Uterus (tissue), 4 donors: ENCODE data around the gene FAN1. TPM values are rescaled to one million over a fixed set of nuclear protein-coding genes. Genes with fewer than 3 reads are reported as not detected.

Experiments
- DNase-seq, 2 donors: peaks; one replicate each; pipeline ENCODE4 v3.0.0-alpha.2; 2019 to 2020
- H3K27ac ChIP-seq, 2 donors: fragments of 200-600 bp; sonication (generic); 1 replicate in 1 of 2; 2 replicates in 1 of 2; pipeline ENCODE4 v1.5.1; 2016 to 2018
- H3K27me3 ChIP-seq, 2 donors: fragments of 200-600 bp; sonication (generic); one replicate each; pipeline ENCODE4 v1.5.1; 2018 to 2019; ENCODE audit warnings: control low read depth in 1 of 2
- H3K36me3 ChIP-seq, 2 donors: fragments of 200-600 bp; sonication (generic); one replicate each; pipeline ENCODE4 v1.5.1; 2019; ENCODE audit warnings: control low read depth in 1 of 2
- H3K4me1 ChIP-seq, 2 donors: fragments of 200-600 bp; sonication (generic); one replicate each; pipeline ENCODE4 v1.5.1; 2018 to 2019; ENCODE audit warnings: control low read depth in 1 of 2
- H3K4me3 ChIP-seq, 2 donors: fragments of 200-600 bp; sonication (generic); 1 replicate in 1 of 2; 2 replicates in 1 of 2; pipeline ENCODE4 v1.5.1; 2018 to 2019; ENCODE audit warnings: mild to moderate bottlenecking in 1 of 2
- H3K9me3 ChIP-seq, 2 donors: fragments of 200-600 bp; sonication (generic); one replicate each; pipeline ENCODE4 v1.5.1; 2019; ENCODE audit warnings: control low read depth in 1 of 2
- CTCF ChIP-seq, 4 experiments: fragments of 200-600 bp in 2 of 4; fragments of 450-650 bp in 2 of 4; sonication (generic) in 2 of 4; IDR thresholded peaks; one replicate each; pipeline ENCODE4 v1.5.1; 2016 to 2019; ENCODE audit warnings: antibody characterized with exemption in 4 of 4, mild to moderate bottlenecking in 2 of 4, moderate library complexity in 1 of 4
- POLR2A ChIP-seq, 2 donors: fragments of 450-650 bp; IDR thresholded peaks; one replicate each; pipeline ENCODE4 v1.6.1; 2016; ENCODE audit warnings: antibody characterized with exemption in 2 of 2, mild to moderate bottlenecking in 1 of 2, moderate library complexity in 1 of 2
- intact Hi-C: fragments of 100-400 bp; cut with DNase I; formaldehyde crosslinking; loops from one replicate; pipeline ENCODE4 v1.15.1; 2023; ENCODE audit warnings: low total_unique reads
- small RNA-seq: library from RNA; depleted of rRNA; stranded (forward); fragments of <200 nt; gene quantifications from one replicate; pipeline ENCODE3, GENCODE V24; 2016
- total RNA-seq, 4 donors: library from RNA; depleted of rRNA in 3 of 4; stranded (reverse); fragments of >200 nt in 3 of 4; gene quantifications; one replicate each; pipeline versions ENCODE4 v1.1.0 to v1.2.4, GENCODE V29; 2014 to 2023
- donor health status: DM: yes; HTN: yes; CAD: no.

Gene FAN1
- total RNA-seq, 4 donors from 2014 or later: 9.4 to 38.3 (median 19.2) TPM

- H3K27ac ChIP-seq: no peak overlapping the region
- H3K27me3 ChIP-seq: no peaks in the 10 kb centered on the region
- TF ChIP-seq CTCF (IDR thresholded peaks at IDR 0.05) (no peak), POLR2A (IDR thresholded peaks at IDR 0.05) (no peak)
- no peaks in the 10 kb centered on the region for H3K36me3 ChIP-seq
- intact Hi-C loops: no loop called here
- H3K4me3 ChIP-seq: peak overlapping the region in 1 of 2 donors; percentile 64
- H3K9me3 ChIP-seq: no peaks in the 10 kb centered on the region
- no peak for DNase-seq
- peaks cover 0 to 4% of the 10 kb centered on the region in 2 donors for H3K4me1 ChIP-seq
These were observed 86.3 kb downstream of the FAN1 start for GRCh38 chr15:30990036-30990435.

- DNase-seq: no peak
- Histone ChIP-seq H3K27me3 (no peaks in the 10 kb centered on the region), H3K27ac (peak overlapping the region; percentile 89 to 91), H3K9me3 (no peaks in the 10 kb centered on the region), H3K4me1 (no peaks in the 10 kb centered on the region), H3K4me3 (peak overlapping the region; percentile 64 to 92), H3K36me3 (no peaks in the 10 kb centered on the region)
- intact Hi-C loops: no loop called here
- TF ChIP-seq POLR2A (IDR thresholded peaks at IDR 0.05) (no peak), CTCF (IDR thresholded peaks at IDR 0.05) (no peak)
These were observed 86.9 kb downstream of the FAN1 start for GRCh38 chr15:30990446-30991254.

- intact Hi-C loops: no loop called here
- Histone ChIP-seq H3K36me3 (no peaks in the 10 kb centered on the region), H3K9me3 (no peaks in the 10 kb centered on the region), H3K4me3 (peak within 1 kb of the TSS; percentile 64 to 92), H3K4me1 (no peaks in the 10 kb centered on the region), H3K27me3 (no peaks in the 10 kb centered on the region), H3K27ac (peak within 1 kb of the TSS; percentile 89 to 91)
- TF ChIP-seq CTCF (IDR thresholded peaks at IDR 0.05) (peak in 1 of 4 experiments; percentile 32), POLR2A (IDR thresholded peaks at IDR 0.05) (peak; percentile 62 to 93)
- DNase-seq: peak; percentile 46 to 56
These were observed 87.8 kb downstream of the FAN1 start, which contains the start of gene MTMR10 for GRCh38 chr15:30991255-30992235. Gene MTMR10 (minus strand): TSS chr15:30991628. CDS start chr15:30991506, 122 bp downstream.

- intact Hi-C loops: no loop called here
- Histone ChIP-seq H3K4me1 (no peaks in the 10 kb centered on the region), H3K36me3 (no peaks in the 10 kb centered on the region), H3K4me3 (peak overlapping the region; percentile 64 to 92), H3K27me3 (no peaks in the 10 kb centered on the region), H3K27ac (peak overlapping the region; percentile 89 to 91), H3K9me3 (no peaks in the 10 kb centered on the region)
- no peak for DNase-seq
- TF ChIP-seq CTCF (IDR thresholded peaks at IDR 0.05) (no peak), POLR2A (IDR thresholded peaks at IDR 0.05) (no peak)
These were observed 88.6 kb downstream of the FAN1 start for GRCh38 chr15:30992249-30992864.

Small RNAs within 50 kb of the gene (small RNA-seq; reads per million reads assigned to genes)
- not detected for gene RNU6-466P

Other genes starting within 250 kb of the FAN1 start
- gene MTMR10, start 87.7 kb downstream of the FAN1 start, total RNA-seq: 10 to 100 TPM; 11.8 to 34.2 (median 19.1) TPM
- not detected for gene TRPM1, start 197.8 kb downstream of the FAN1 start, total RNA-seq